Endodermal cell (in vitro differentiated cells): ENCODE measurements around the gene ZKSCAN3. TPM values are rescaled to one million over a fixed set of nuclear protein-coding genes. Genes with fewer than 3 reads are reported as not detected.
A peak's percentile ranks its signal among the peaks of the same experiment; 100 is the strongest.

ENCODE experiments used
- DNase-seq: peaks from one replicate; pipeline ENCODE4 v3.0.0-alpha.2; 2017
- H3K27ac ChIP-seq: 2 replicates; pipeline ENCODE4 v1.5.1; 2013; ENCODE audit warnings: mild to moderate bottlenecking, low read depth, low read length, moderate library complexity
- H3K27me3 ChIP-seq: 2 replicates; pipeline ENCODE4 v1.6.1; 2013; ENCODE audit warnings: mild to moderate bottlenecking, low read length, moderate library complexity; ENCODE audit not compliant: insufficient read depth, control insufficient read depth, poor library complexity, severe bottlenecking
- H3K36me3 ChIP-seq: 2 replicates; pipeline ENCODE4 v1.7.0; 2013; ENCODE audit warnings: mild to moderate bottlenecking, low read length, moderate library complexity; ENCODE audit not compliant: control insufficient read depth, insufficient read depth
- H3K4me1 ChIP-seq: one replicate; pipeline ENCODE4 v1.7.0; 2013; ENCODE audit warnings: low read length; ENCODE audit not compliant: control insufficient read depth, insufficient read depth
- H3K4me3 ChIP-seq: 2 replicates; pipeline ENCODE4 v1.5.1; 2013; ENCODE audit warnings: mild to moderate bottlenecking, low read length, moderate library complexity
- H3K9ac ChIP-seq: 2 replicates; pipeline ENCODE4 v1.6.1; 2013; ENCODE audit warnings: mild to moderate bottlenecking, low read length, moderate library complexity; ENCODE audit not compliant: poor library complexity, severe bottlenecking; ENCODE audit errors: extremely low read depth
- H3K9me3 ChIP-seq: 2 replicates; pipeline ENCODE4 v1.6.1; 2013; ENCODE audit warnings: mild to moderate bottlenecking, low read length, moderate library complexity; ENCODE audit not compliant: control insufficient read depth
- H3K27ac Mint-ChIP-seq: 2 replicates; pipeline ENCODE4 v1.8.0; 2020; ENCODE audit warnings: mixed read lengths
- H3K27me3 Mint-ChIP-seq: 2 replicates; pipeline ENCODE4 v1.8.0; 2021; ENCODE audit warnings: mild to moderate bottlenecking, mixed read lengths; ENCODE audit not compliant: insufficient read depth
- H3K36me3 Mint-ChIP-seq: 2 replicates; pipeline ENCODE4 v1.8.0; 2020; ENCODE audit warnings: low read depth, mixed read lengths
- H3K4me1 Mint-ChIP-seq: 2 replicates; pipeline ENCODE4 v1.8.0; 2020; ENCODE audit warnings: mixed read lengths
- H3K4me3 Mint-ChIP-seq: 2 replicates; pipeline ENCODE4 v1.8.0; 2020; ENCODE audit warnings: mild to moderate bottlenecking, moderate library complexity, mixed read lengths
- H3K9me3 Mint-ChIP-seq: 2 replicates; pipeline ENCODE4 v1.8.0; 2020; ENCODE audit warnings: mild to moderate bottlenecking, mixed read lengths
- WGBS, 2 experiments: methylation state at CpG; one replicate each; pipeline versions ENCODE4 v1.1.5 to v1.1.7; 2013; ENCODE audit warnings: missing lambda C conversion rate in 2 of 2, mixed read lengths in 1 of 2; ENCODE audit not compliant: insufficient coverage in 1 of 2, insufficient read length in 1 of 2; 5-methylcytosine and 5-hydroxymethylcytosine counted together
- total RNA-seq, 2 donors: library from RNA; stranded (reverse); fragmentation: NEBNext Ultra II Directional in 1 of 2; extraction: Animal tissue kit (Norgen Biotek cat#: 25700) in 1 of 2; gene quantifications; 2 replicates in 1 of 2; 3 replicates in 1 of 2; pipeline ENCODE4 v1.2.1, GENCODE V29; 2021
- TF ChIP-seq, protein P1 (sequence below): fragments of 200-600 bp; sonication (generic); conservative IDR thresholded peaks from 2 replicates; pipeline ENCODE4 v1.5.0; 2021; ENCODE audit warnings: antibody characterized with exemption, mild to moderate bottlenecking

Gene ZKSCAN3
- total RNA-seq, 2 donors from 2014 or later: 10.1 to 11.4 TPM

DNA sequence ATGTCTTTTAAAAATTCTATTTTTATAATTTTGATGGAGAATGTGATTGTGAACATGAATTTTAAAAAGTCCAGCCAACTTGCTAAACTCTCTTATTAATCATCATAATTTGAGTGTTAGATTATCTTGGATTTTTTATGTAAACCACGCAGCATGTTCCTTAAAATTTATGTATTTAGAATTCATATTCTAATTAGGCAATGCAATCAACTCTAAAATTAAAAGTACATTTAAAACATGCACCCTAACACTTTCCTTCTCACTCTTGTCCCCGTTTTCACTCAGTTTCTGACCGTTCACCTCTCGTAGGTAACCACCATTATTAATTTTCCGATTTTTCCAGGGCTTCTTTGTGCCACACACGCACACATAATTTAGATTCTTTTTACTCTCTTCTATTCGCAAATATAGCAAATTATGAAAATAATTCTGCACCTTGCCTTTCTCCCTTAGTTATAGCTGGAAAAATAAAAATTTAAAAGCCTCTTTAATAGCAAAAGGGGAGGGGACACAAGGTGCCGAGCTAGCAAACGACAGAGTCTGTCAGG, 329 bp upstream of the ZKSCAN3 start:
- H3K27ac ChIP-seq: no peak overlapping the region
- Mint-ChIP-seq H3K27ac (peak overlapping the region; percentile 95), H3K36me3 (peaks cover 13% of the 10 kb centered on the region), H3K4me1 (peaks cover 17% of the 10 kb centered on the region), H3K4me3 (peak overlapping the region; percentile 98), H3K27me3 (peaks cover 23% of the 10 kb centered on the region), H3K9me3 (peaks cover 4% of the 10 kb centered on the region)
- H3K4me1 ChIP-seq: no peaks in the 10 kb centered on the region
- DNase-seq: no peak
- H3K9ac ChIP-seq: peak overlapping the region; percentile 72
- TF ChIP-seq, protein P1, sequence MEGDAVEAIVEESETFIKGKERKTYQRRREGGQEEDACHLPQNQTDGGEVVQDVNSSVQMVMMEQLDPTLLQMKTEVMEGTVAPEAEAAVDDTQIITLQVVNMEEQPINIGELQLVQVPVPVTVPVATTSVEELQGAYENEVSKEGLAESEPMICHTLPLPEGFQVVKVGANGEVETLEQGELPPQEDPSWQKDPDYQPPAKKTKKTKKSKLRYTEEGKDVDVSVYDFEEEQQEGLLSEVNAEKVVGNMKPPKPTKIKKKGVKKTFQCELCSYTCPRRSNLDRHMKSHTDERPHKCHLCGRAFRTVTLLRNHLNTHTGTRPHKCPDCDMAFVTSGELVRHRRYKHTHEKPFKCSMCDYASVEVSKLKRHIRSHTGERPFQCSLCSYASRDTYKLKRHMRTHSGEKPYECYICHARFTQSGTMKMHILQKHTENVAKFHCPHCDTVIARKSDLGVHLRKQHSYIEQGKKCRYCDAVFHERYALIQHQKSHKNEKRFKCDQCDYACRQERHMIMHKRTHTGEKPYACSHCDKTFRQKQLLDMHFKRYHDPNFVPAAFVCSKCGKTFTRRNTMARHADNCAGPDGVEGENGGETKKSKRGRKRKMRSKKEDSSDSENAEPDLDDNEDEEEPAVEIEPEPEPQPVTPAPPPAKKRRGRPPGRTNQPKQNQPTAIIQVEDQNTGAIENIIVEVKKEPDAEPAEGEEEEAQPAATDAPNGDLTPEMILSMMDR: no peak
- peak overlapping the region; percentile 98 for H3K4me3 ChIP-seq
- peaks cover 16% of the 10 kb centered on the region for H3K9me3 ChIP-seq
- 1 to 2% methylated on average over 4 to 8 of the region's 9 CpGs for WGBS, 2 experiments
- peaks cover 15% of the 10 kb centered on the region for H3K27me3 ChIP-seq
- H3K36me3 ChIP-seq: peaks cover 8% of the 10 kb centered on the region

DNA sequence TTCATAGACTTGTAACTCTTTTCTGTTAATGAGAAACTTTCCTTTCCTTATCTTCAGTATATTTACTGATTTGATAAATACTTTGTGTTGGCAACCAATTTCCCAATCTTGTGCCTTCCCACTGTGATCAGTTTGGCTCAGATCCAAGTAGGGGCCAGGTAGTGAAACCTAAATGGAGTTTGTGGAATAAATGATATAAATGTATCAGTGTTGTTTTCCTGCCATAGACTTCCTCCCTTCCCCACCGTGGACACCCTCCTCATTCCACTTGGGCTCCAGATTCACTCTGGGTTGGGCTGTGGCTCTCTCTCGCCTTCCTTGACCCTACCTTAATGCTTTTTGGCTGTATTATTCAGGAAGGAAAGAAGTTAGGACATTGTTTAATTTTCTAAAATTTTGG, 1.3 kb downstream of the ZKSCAN3 start:
- TF ChIP-seq, protein P1: no peak
- Histone ChIP-seq H3K27me3 (no peaks in the 10 kb centered on the region), H3K9me3 (peaks cover 18% of the 10 kb centered on the region), H3K36me3 (peaks cover 8% of the 10 kb centered on the region), H3K27ac (no peak overlapping the region), H3K4me1 (no peaks in the 10 kb centered on the region), H3K9ac (no peak overlapping the region), H3K4me3 (peak overlapping the region; percentile 98)
- Mint-ChIP-seq H3K9me3 (peaks cover 4% of the 10 kb centered on the region), H3K4me3 (peak overlapping the region; percentile 98), H3K4me1 (peaks cover 24% of the 10 kb centered on the region), H3K27me3 (peaks cover 7% of the 10 kb centered on the region), H3K36me3 (peaks cover 13% of the 10 kb centered on the region), H3K27ac (no peak overlapping the region)
- WGBS, 2 experiments: 87% methylated on average over 2 of the region's 2 CpGs; no CpG with 5 or more reads in 1 of the 2 experiments
- DNase-seq: no peak

DNA sequence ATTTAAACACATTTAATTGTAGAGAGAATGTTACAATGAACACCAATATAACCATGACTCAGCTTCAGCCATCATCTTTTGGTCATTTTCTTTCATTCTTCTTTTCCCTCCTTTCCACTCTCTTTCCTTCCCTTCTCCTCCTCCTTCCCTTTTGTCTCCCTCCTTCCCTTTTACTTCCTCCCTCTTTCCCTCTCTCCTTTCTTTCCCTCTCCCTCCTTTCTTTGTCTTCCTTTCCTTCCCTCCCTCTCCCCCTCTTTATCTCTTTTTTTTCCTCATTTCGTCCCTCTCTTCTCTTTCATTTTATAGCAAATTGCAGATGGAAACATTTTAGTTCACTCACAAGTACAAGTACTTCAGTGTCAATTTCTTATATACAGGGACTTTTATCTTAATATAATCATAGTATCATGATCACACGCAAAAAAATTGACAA, 1.8 kb downstream of the ZKSCAN3 start:
- H3K9ac ChIP-seq: no peak overlapping the region
- H3K9me3 ChIP-seq: peaks cover 18% of the 10 kb centered on the region
- peak overlapping the region; percentile 98 for H3K4me3 ChIP-seq
- H3K4me1 Mint-ChIP-seq: peaks cover 24% of the 10 kb centered on the region
- TF ChIP-seq, protein P1: no peak
- no peak overlapping the region for H3K4me3 Mint-ChIP-seq
- H3K27ac ChIP-seq: no peak overlapping the region
- no peaks in the 10 kb centered on the region for H3K27me3 ChIP-seq
- peaks cover 13% of the 10 kb centered on the region for H3K36me3 Mint-ChIP-seq
- H3K4me1 ChIP-seq: peaks cover 3% of the 10 kb centered on the region
- DNase-seq: no peak
- peaks cover 4% of the 10 kb centered on the region for H3K9me3 Mint-ChIP-seq
- 94% methylated on average over 2 of the region's 2 CpGs; no CpG with 5 or more reads in 1 of the 2 experiments for WGBS, 2 experiments
- no peak overlapping the region for H3K27ac Mint-ChIP-seq
- peaks cover 3% of the 10 kb centered on the region for H3K27me3 Mint-ChIP-seq
- peaks cover 8% of the 10 kb centered on the region for H3K36me3 ChIP-seq
